Body of pancreas (tissue), 4 donors: Measurements from ENCODE around the gene HERC2.

Experiments used
- POLR2A ChIP-seq, 3 donors: fragments of 450-650 bp; IDR thresholded peaks; one replicate each; pipeline ENCODE4 v1.6.1; 2016; ENCODE audit warnings: antibody characterized with exemption in 3 of 3, mild to moderate bottlenecking in 2 of 3
- TF ChIP-seq, protein P1 (sequence below), 7 experiments: fragments of 450-650 bp in 4 of 7; fragments of 200-600 bp in 3 of 7; sonication (generic) in 3 of 7; IDR thresholded peaks; one replicate each; pipeline ENCODE4 v1.5.1; 2016 to 2019; ENCODE audit warnings: antibody characterized with exemption in 7 of 7

GRCh38 chr15:28078191-28078719 is 243.7 kb downstream of the HERC2 start:
- no peak for TF ChIP-seq POLR2A (IDR thresholded peaks at IDR 0.05)
- TF ChIP-seq, protein P1, sequence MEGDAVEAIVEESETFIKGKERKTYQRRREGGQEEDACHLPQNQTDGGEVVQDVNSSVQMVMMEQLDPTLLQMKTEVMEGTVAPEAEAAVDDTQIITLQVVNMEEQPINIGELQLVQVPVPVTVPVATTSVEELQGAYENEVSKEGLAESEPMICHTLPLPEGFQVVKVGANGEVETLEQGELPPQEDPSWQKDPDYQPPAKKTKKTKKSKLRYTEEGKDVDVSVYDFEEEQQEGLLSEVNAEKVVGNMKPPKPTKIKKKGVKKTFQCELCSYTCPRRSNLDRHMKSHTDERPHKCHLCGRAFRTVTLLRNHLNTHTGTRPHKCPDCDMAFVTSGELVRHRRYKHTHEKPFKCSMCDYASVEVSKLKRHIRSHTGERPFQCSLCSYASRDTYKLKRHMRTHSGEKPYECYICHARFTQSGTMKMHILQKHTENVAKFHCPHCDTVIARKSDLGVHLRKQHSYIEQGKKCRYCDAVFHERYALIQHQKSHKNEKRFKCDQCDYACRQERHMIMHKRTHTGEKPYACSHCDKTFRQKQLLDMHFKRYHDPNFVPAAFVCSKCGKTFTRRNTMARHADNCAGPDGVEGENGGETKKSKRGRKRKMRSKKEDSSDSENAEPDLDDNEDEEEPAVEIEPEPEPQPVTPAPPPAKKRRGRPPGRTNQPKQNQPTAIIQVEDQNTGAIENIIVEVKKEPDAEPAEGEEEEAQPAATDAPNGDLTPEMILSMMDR (IDR thresholded peaks at IDR 0.05): no peak
